Nephron (organoid): ENCODE measurements around the gene GLYR1.

Experiments
- H3K27ac Mint-ChIP-seq, 3 experiments: 2 replicates each; pipeline ENCODE4 v1.8.0; 2020; ENCODE audit warnings: mixed read lengths in 3 of 3, mild to moderate bottlenecking in 2 of 3, moderate library complexity in 1 of 3
- H3K27me3 Mint-ChIP-seq: 2 replicates; pipeline ENCODE4 v1.8.0; 2021; ENCODE audit warnings: low read depth, mild to moderate bottlenecking, moderate library complexity, mixed read lengths
- H3K36me3 Mint-ChIP-seq: 2 replicates; pipeline ENCODE4 v1.8.0; 2020; ENCODE audit warnings: low read depth, mixed read lengths
- H3K4me1 Mint-ChIP-seq: 2 replicates; pipeline ENCODE4 v1.8.0; 2020; ENCODE audit warnings: mixed read lengths
- H3K4me3 Mint-ChIP-seq, 3 experiments: 2 replicates each; pipeline ENCODE4 v1.8.0; 2020; ENCODE audit warnings: mild to moderate bottlenecking in 3 of 3, mixed read lengths in 3 of 3, moderate library complexity in 2 of 3
- H3K9me3 Mint-ChIP-seq: 2 replicates; pipeline ENCODE4 v1.8.0; 2020; ENCODE audit warnings: mixed read lengths
- CTCF ChIP-seq, 3 experiments: fragments of 200-600 bp; sonication (generic); IDR thresholded peaks; one replicate each; pipeline ENCODE4 v1.5.0; 2021; ENCODE audit warnings: antibody characterized with exemption in 3 of 3; ENCODE audit not compliant: unreplicated experiment in 3 of 3

GLYR1 gene

DNA sequence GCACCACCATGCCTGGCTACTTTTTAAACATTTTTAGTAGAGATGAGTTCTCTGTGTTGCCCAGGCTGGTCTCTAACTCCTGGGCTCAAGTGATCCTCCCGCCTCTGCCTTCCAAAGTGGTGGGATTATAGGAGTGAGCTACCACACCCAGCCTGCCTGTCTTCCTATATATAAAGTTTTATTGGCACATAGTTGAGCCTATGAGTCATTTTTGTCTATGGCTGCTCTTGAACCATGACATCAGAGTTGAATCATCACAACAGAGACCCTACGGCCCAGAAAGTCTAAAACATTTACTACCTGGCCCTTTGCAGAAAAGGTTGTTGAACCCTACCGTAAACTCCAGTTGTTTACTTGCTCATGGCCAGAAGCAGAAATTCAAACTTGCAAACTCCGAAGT is 66.9 kb downstream of the GLYR1 start:
- Mint-ChIP-seq H3K27me3 (peaks cover 9% of the 10 kb centered on the region), H3K4me1 (no peaks in the 10 kb centered on the region), H3K9me3 (no peaks in the 10 kb centered on the region), H3K27ac (no peak overlapping the region), H3K4me3 (no peak overlapping the region), H3K36me3 (no peaks in the 10 kb centered on the region)
- no peak for TF ChIP-seq CTCF (IDR thresholded peaks at IDR 0.05; ENCODE audit: unreplicated experiment in 3 of 3)

GRCh38 chr16:4778050-4778392 is 69.1 kb downstream of the GLYR1 start:
- Mint-ChIP-seq H3K4me1 (no peaks in the 10 kb centered on the region), H3K27ac (no peak overlapping the region), H3K9me3 (no peaks in the 10 kb centered on the region), H3K36me3 (no peaks in the 10 kb centered on the region), H3K4me3 (no peak overlapping the region), H3K27me3 (peaks cover 12% of the 10 kb centered on the region)
- no peak for TF ChIP-seq CTCF (IDR thresholded peaks at IDR 0.05; ENCODE audit: unreplicated experiment in 3 of 3)

DNA sequence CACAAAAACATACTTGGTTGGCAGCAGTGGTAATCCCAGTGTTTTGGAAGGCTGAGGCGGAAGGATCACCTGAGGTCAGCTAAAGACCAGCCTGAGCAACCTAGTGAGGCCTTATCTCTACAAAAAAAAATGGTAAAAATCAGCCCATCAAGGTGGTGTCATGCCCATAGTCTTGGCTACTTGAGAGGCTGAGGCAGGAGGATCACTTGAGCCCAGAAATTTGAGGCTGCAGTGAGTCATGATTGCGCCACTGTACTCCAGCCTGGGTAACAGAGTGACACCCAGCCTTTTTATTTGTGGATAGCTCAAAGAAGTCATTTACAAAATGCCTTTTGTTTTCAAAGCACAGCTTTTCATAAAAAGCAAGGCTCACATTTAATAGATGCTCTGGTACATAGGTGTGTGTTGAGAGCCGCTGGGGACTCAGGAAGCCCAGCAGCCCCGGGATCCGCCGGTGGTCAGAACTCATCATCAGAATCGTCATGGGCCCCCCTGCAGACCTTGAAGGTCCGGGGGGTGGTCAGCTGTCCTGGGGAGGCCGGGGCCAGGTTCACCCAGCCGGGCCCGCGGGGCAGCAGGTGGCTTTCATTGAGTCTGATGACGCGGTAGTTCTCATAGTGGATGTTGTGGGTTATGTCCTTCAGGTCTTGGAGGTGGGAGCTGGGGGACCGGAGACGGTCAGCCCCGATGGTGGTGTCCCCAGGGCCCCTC is 69.6 kb downstream of the GLYR1 start:
- H3K27me3 Mint-ChIP-seq: peaks cover 9% of the 10 kb centered on the region
- H3K27ac Mint-ChIP-seq: no peak overlapping the region
- no peaks in the 10 kb centered on the region for H3K4me1 Mint-ChIP-seq
- H3K36me3 Mint-ChIP-seq: no peaks in the 10 kb centered on the region
- no peak for TF ChIP-seq CTCF (IDR thresholded peaks at IDR 0.05; ENCODE audit: unreplicated experiment in 3 of 3)
- H3K4me3 Mint-ChIP-seq: no peak overlapping the region
- H3K9me3 Mint-ChIP-seq: no peaks in the 10 kb centered on the region

- H3K4me3 Mint-ChIP-seq: no peak overlapping the region
These were observed 70.9 kb downstream of the GLYR1 start for GRCh38 chr16:4776141-4776705.

GRCh38 chr16:4775005-4775404 is 72.1 kb downstream of the GLYR1 start:
- Mint-ChIP-seq H3K9me3 (no peaks in the 10 kb centered on the region), H3K4me3 (no peak overlapping the region), H3K4me1 (no peaks in the 10 kb centered on the region), H3K27ac (no peak overlapping the region), H3K27me3 (peaks cover 4% of the 10 kb centered on the region), H3K36me3 (no peaks in the 10 kb centered on the region)
- TF ChIP-seq CTCF (IDR thresholded peaks at IDR 0.05; ENCODE audit: unreplicated experiment in 3 of 3): no peak

More at GRCh38 chr16:4776141-4776705, 70.9 kb downstream of the GLYR1 start:
- Mint-ChIP-seq H3K9me3 (no peaks in the 10 kb centered on the region), H3K27me3 (peaks cover 9% of the 10 kb centered on the region), H3K27ac (no peak overlapping the region), H3K4me1 (no peaks in the 10 kb centered on the region), H3K36me3 (no peaks in the 10 kb centered on the region)
- no peak for TF ChIP-seq CTCF (IDR thresholded peaks at IDR 0.05; ENCODE audit: unreplicated experiment in 3 of 3)

DNA sequence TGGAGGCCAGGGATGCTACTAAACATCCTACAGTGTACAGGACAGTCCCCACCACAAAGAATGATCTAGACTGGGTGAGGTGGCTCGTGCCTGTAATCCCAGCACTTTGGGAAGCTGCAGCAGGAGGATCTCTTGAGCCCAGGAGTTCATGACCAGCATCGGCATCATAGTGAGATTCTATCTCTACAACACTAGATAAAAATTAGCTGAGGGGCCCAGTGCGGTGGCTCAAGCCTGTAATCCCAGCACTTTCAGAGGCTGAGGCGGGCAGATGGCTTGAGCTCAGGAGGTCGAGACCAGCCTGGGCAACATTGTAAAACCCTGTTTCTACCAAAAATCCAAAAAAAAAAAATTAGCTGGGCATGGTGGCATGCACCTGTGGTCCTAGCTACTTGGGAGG is 74.7 kb downstream of the GLYR1 start:
- Mint-ChIP-seq H3K9me3 (no peaks in the 10 kb centered on the region), H3K4me3 (no peak overlapping the region), H3K4me1 (peaks cover 8% of the 10 kb centered on the region), H3K27ac (no peak overlapping the region), H3K27me3 (peaks cover 4% of the 10 kb centered on the region), H3K36me3 (no peaks in the 10 kb centered on the region)
- no peak for TF ChIP-seq CTCF (IDR thresholded peaks at IDR 0.05; ENCODE audit: unreplicated experiment in 3 of 3)
